GM10248 (cell line): ENCODE measurements around the gene ATMIN.

Experiments
- CTCF ChIA-PET: fragments of 300-600 bp; sonication (Branson Sonifier 250); formaldehyde crosslinking; extraction: SDS; loops from one replicate; lab custom pipeline; 2021; ENCODE audit warnings: antibody characterized with exemption; lab: Yijun Ruan, JAX
- POLR2A ChIA-PET: fragments of 350-650 bp; sonication (Branson Sonifier 250); formaldehyde crosslinking; extraction: SDS; loops from one replicate; lab custom pipeline; 2020; ENCODE audit warnings: antibody characterized with exemption; lab: Yijun Ruan, JAX
- DNase-seq: peaks from one replicate; pipeline ENCODE4 v3.0.0; 2012; ENCODE audit errors: extremely low spot score
- CTCF ChIP-seq: IDR thresholded peaks from 2 replicates; pipeline ENCODE4 v1.5.1; 2012; ENCODE audit warnings: mild to moderate bottlenecking, low read depth; ENCODE audit errors: extremely low read depth, missing control alignments, control extremely low read depth

Gene ATMIN

DNA sequence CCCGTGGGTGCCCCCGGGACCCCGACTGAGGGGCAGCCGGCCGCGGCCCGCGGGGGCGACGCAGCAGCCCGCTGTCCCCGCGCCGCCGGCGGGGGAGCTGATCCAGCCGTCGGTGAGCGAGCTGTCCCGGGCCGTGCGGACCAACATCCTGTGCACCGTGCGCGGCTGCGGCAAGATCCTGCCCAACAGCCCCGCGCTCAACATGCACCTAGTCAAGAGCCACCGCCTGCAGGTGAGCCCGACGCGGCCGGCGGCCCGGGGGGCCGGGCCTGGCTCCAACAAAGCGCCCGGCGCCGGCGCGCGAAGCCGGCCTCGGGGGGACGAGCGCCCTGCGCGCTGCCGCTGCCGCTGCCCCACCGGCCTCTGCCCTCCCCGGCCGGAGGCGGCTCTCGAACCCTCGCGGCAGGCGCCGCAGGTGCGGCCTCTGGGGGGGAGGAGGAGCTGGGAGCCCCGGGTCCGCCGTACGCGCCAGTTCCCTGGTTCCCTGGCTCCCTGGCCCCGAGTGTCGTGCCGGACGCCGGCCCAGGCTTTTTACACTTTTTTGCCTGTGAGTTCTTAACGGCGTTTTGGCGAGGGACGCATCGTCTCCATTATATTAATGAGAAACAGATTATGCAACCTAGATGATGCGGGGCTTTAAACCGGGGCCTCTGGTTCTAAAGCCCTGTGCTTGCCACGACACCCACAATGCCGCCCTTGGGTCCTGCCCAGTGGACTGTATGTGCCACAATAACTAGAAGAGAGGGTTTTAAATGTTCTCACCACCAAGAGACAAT is 521 bp downstream of the ATMIN start:
- DNase-seq: peak; percentile 64
- ChIA-PET POLR2A (interaction anchor here (1.5 kb wide), 1 partner anchor 713 kb away, joined by 4 read pairs; no protein-coding TSS in a partner anchor), CTCF (interaction anchor here (0.6 to 12.8 kb wide), 30 partner anchors 8 to 699 kb away, joined by 3 to 169 read pairs (median 4); partner anchors contain the start of genes C16orf46, CENPN and CMC2)
- no peak for TF ChIP-seq CTCF

DNA sequence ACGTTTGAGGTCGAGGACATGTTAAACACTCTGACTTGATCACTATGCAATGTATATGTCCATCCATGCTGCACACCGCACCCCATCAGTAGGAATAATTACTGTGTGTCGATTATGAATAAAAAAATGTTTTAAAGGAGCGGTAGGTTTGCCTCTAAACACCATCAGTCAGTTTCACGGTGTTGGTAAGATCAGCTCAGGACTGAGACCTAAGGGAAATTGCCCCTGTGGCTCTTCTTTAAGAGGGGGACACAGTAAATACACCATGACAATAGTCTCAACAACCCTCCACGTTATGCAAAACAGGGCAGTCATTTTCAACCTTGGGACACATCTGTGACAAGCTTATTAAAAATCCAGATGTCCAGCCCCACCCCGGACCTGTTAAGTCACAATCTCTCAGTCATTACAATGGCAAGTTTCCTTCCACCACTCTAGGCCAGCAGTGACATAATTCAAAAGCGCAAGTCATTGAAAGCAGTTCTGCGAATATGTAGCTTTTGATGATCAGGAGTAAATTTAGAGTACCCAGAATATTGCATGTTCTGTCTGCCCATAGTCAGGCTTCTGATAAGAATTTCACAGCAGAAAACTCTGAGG is 1.2 kb downstream of the ATMIN start:
- ChIA-PET POLR2A (interaction anchor here (1.5 kb wide), 1 partner anchor 712 kb away, joined by 4 read pairs; no protein-coding TSS in a partner anchor), CTCF (interaction anchor here (0.8 to 12.8 kb wide), 14 partner anchors 8 to 60 kb away, joined by 3 to 169 read pairs (median 8); partner anchors contain the start of genes CENPN and CMC2)
- peak; percentile 12 for DNase-seq
- TF ChIP-seq CTCF: no peak

DNA sequence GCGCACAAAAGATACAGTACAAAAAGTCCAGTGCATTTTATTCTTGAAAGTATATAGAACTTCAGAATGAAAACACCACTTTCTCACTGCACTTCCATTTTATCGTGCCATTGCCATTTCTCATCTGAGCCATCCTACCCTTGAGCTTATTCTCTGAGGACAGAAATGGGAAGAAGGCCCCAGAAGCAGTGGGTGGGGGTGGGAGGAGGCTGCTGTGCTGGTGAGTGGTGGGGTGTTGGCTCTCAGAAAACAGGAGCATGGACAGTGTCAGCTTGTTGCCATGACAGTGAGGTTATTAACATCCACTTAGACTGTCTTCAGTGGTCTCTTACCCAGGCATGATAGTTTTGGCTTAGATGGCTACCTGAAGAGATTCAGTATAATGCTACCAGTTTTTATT is 4.5 kb downstream of the ATMIN start:
- no peak for DNase-seq
- ChIA-PET CTCF (interaction anchor here (1.2 to 12.8 kb wide), 2 partner anchors 21 to 32 kb away, joined by 3 to 169 read pairs; partner anchors contain the start of genes CENPN and CMC2), POLR2A (no interaction called here)
- TF ChIP-seq CTCF: no peak

- no peak for TF ChIP-seq CTCF
- DNase-seq: no peak
- POLR2A ChIA-PET: no interaction called here
- CTCF ChIA-PET: interaction anchor here (1.2 kb wide), 1 partner anchor 22 kb away, joined by 3 read pairs; no protein-coding TSS in a partner anchor
Observed at GRCh38 chr16:81040842-81041241, 5.2 kb downstream of the ATMIN start.

- ChIA-PET CTCF (no interaction called here), POLR2A (no interaction called here)
- TF ChIP-seq CTCF: no peak
- DNase-seq: no peak
Observed at GRCh38 chr16:81041696-81042095, 6.1 kb downstream of the ATMIN start.

DNA sequence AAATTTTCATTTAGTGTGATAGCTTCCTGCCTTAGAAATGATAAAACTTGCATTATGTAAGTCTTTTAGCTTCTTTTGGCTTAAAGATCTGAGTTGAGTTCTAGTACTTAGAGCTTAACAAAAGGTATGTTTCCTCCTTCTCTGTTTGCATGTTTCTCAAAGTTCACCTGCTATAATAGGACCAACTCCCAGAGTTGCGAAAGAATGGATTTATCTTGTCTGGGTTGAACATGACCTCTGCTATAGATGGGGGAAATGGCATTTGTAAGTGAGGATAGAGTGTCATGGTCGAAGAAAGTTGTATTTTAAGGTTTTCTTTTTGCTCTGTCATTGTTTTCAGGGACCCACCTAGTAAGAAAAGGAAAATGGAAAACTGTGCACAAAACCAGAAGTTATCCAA is 7.2 kb downstream of the ATMIN start:
- ChIA-PET POLR2A (no interaction called here), CTCF (interaction anchor here (1.0 kb wide), 1 partner anchor 9 kb away, joined by 5 read pairs; no protein-coding TSS in a partner anchor)
- DNase-seq: no peak

More for the DNA sequence above, 7.2 kb downstream of the ATMIN start:
- no peak for TF ChIP-seq CTCF
